ENCODE results near the gene RAD21L1. TPM values are rescaled to one million over a fixed set of nuclear protein-coding genes. Genes with fewer than 3 reads are reported as not detected.
A peak's percentile ranks its signal among the peaks of the same experiment; 100 is the strongest.

The RAD21L1 gene
- polyA plus RNA-seq, 3 donors = not detected

GRCh38 chr20:1267161-1267560 lies 41.3 kb downstream of the RAD21L1 start:
- H3K9ac ChIP-seq (ENCODE audit: insufficient read depth, low read length, poor library complexity, severe bottlenecking) = no peak overlapping the region
- Mint-ChIP-seq H3K27me3 (ENCODE audit: low read depth in 3 of 3) (peaks cover 28 to 48% (median 34%) of the 10 kb centered on the region in 3 donors), H3K36me3 (peaks cover 0 to 9% of the 10 kb centered on the region in 2 donors), H3K4me3 (peak overlapping the region in 1 of 2 donors; percentile 68), H3K4me1 (peaks cover 10% of the 10 kb centered on the region), H3K27ac (no peak overlapping the region), H3K9me3 (peaks cover 0 to 20% (median 8%) of the 10 kb centered on the region in 7 donors)
- intact Hi-C loops (cut with micrococcal nuclease) = no loop called here
- no peak for TF ChIP-seq CTCF (IDR thresholded peaks at IDR 0.05)
- no peaks in the 10 kb centered on the region for H3K36me3 ChIP-seq (replicated peaks in 1 of 2; ENCODE audit: control insufficient read depth in 1 of 2, insufficient read depth in 2 of 2, low read length in 2 of 2)
- H3K4me1 ChIP-seq (ENCODE audit: control insufficient read depth in 1 of 2, insufficient read depth in 2 of 2, low read length in 2 of 2) = peaks cover 6 to 12% of the 10 kb centered on the region in 2 donors
- 90% methylated on average over 4 of the region's 8 CpGs for WGBS (ENCODE audit: insufficient coverage)
- no peaks in the 10 kb centered on the region for H3K79me2 ChIP-seq (ENCODE audit: insufficient read depth, low read length)
- H2AFZ ChIP-seq (ENCODE audit: insufficient read depth, low read depth, low read length, poor library complexity, severe bottlenecking) = no peak overlapping the region
- H3K27me3 ChIP-seq (ENCODE audit: control insufficient read depth in 2 of 2, insufficient read depth in 2 of 2, low read length in 2 of 2) = peaks cover 23 to 45% of the 10 kb centered on the region in 2 donors
- H3K9me3 ChIP-seq (replicated peaks in 1 of 2; ENCODE audit: control insufficient read depth in 1 of 2, insufficient read depth in 1 of 2, low read length in 2 of 2) = peaks cover 4 to 8% of the 10 kb centered on the region in 2 donors
- no peak for DNase-seq
- peak overlapping the region in 1 of 3 experiments; percentile 69 for H3K4me3 ChIP-seq (replicated peaks in 1 of 3; ENCODE audit: low read depth in 2 of 3, low read length in 3 of 3)
- H3K4me2 ChIP-seq (replicated peaks; ENCODE audit: extremely low read depth, low read length, poor library complexity, severe bottlenecking) = peak overlapping the region; percentile 81
- no peak overlapping the region for H3K27ac ChIP-seq (ENCODE audit: low read depth in 1 of 2, low read length in 2 of 2)
- H4K20me1 ChIP-seq (ENCODE audit: insufficient read depth, low read length) = no peaks in the 10 kb centered on the region

- Mint-ChIP-seq H3K27me3 (ENCODE audit: low read depth in 3 of 3) (peaks cover 23 to 46% (median 27%) of the 10 kb centered on the region in 3 donors), H3K27ac (no peak overlapping the region), H3K4me3 (peak overlapping the region in 1 of 2 donors; percentile 59), H3K36me3 (peaks cover 0 to 9% of the 10 kb centered on the region in 2 donors), H3K9me3 (peaks cover 0 to 13% (median 1%) of the 10 kb centered on the region in 7 donors), H3K4me1 (peaks cover 10% of the 10 kb centered on the region)
- Histone ChIP-seq H3K4me3 (replicated peaks in 1 of 3; ENCODE audit: low read depth in 2 of 3, low read length in 3 of 3) (no peak overlapping the region), H3K4me1 (ENCODE audit: control insufficient read depth in 1 of 2, insufficient read depth in 2 of 2, low read length in 2 of 2) (peaks cover 6 to 12% of the 10 kb centered on the region in 2 donors), H3K9me3 (replicated peaks in 1 of 2; ENCODE audit: control insufficient read depth in 1 of 2, insufficient read depth in 1 of 2, low read length in 2 of 2) (peaks cover 0 to under 1% of the 10 kb centered on the region in 2 donors), H3K36me3 (replicated peaks in 1 of 2; ENCODE audit: control insufficient read depth in 1 of 2, insufficient read depth in 2 of 2, low read length in 2 of 2) (no peaks in the 10 kb centered on the region), H3K27ac (ENCODE audit: low read depth in 1 of 2, low read length in 2 of 2) (no peak overlapping the region), H4K20me1 (ENCODE audit: insufficient read depth, low read length) (no peaks in the 10 kb centered on the region), H3K9ac (ENCODE audit: insufficient read depth, low read length, poor library complexity, severe bottlenecking) (no peak overlapping the region), H3K79me2 (ENCODE audit: insufficient read depth, low read length) (no peaks in the 10 kb centered on the region), H2AFZ (ENCODE audit: insufficient read depth, low read depth, low read length, poor library complexity, severe bottlenecking) (no peak overlapping the region), H3K27me3 (ENCODE audit: control insufficient read depth in 2 of 2, insufficient read depth in 2 of 2, low read length in 2 of 2) (peaks cover 23 to 39% of the 10 kb centered on the region in 2 donors), H3K4me2 (replicated peaks; ENCODE audit: extremely low read depth, low read length, poor library complexity, severe bottlenecking) (no peak overlapping the region)
- no peak for DNase-seq
- no peak for TF ChIP-seq CTCF (IDR thresholded peaks at IDR 0.05)
- intact Hi-C loops (cut with micrococcal nuclease) = no loop called here
- WGBS (ENCODE audit: insufficient coverage) = 94% methylated on average over 3 of the region's 3 CpGs
Observed at GRCh38 chr20:1267809-1268374, 42.0 kb downstream of the RAD21L1 start.
